Activated CD4-positive, alpha-beta T cell treated with anti-CD3 and anti-CD28 coated beads for 1 hour (primary cell): ENCODE data around the gene PCDH18.
"Not testable (repeated sequence)": the region's sequence is repeated elsewhere in the genome, so short reads cannot be mapped to it uniquely, and the experiment has no call there.

Experiments used
- DNase-seq: peaks from one replicate; pipeline ENCODE4 v3.0.0-alpha.2; 2020

Gene PCDH18

GRCh38 chr4:137531986-137532868, at the start of gene PCDH18:
Gene PCDH18, minus strand, starts transcription at chr4:137532494. Its CDS starts 406 bp downstream, at chr4:137532088.
- no peak for DNase-seq

- DNase-seq = no peak
Observed at GRCh38 chr4:137576446-137576845, 44.2 kb upstream of the PCDH18 start.

- no peak for DNase-seq
Observed at GRCh38 chr4:137572647-137573046, 40.4 kb upstream of the PCDH18 start.

GRCh38 chr4:137572163-137572562, 39.9 kb upstream of the PCDH18 start:
- no peak for DNase-seq

GRCh38 chr4:137559801-137560200, 27.5 kb upstream of the PCDH18 start:
- no peak for DNase-seq

DNA sequence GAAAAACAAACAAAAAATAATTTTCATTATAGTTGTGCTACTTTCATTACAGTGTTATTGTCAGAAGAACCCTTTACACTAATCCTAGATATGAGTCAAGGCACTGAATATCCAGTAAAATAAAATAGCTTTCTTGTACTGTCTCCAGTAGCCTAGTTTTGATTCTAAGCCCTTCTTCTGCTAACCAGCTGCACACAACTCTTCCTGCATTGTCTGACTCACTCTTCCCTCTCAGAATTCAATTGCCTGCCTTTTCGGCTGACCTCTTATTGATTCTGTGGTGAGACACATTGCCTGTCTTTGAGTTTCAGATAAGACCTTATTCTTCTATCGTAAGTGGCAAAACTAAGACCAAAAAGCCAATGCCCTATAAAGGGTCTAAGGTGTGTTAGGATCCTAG, 26.7 kb upstream of the PCDH18 start:
- no peak for DNase-seq

DNA sequence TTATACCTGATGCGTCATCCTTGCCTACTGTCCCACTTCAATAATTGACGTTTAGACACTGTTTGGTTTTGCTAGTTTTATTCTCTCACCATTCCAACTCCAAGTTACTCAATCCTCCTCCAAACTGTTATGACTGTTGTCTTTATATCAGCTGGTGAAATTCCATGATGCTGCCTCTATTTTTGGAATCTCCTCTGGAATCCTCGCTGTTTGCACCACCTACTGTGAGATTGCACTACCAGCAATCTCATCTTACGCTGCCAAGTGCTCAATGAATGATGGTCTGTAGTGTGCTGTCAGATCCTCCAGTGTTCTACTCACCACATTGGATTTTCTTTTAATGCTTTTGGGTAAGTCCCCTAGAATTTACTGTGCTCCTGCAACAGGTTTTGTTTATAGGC, 13.2 kb upstream of the PCDH18 start:
- DNase-seq = no peak

- DNase-seq = no peak
Observed at GRCh38 chr4:137543648-137544047, 11.4 kb upstream of the PCDH18 start.

DNA sequence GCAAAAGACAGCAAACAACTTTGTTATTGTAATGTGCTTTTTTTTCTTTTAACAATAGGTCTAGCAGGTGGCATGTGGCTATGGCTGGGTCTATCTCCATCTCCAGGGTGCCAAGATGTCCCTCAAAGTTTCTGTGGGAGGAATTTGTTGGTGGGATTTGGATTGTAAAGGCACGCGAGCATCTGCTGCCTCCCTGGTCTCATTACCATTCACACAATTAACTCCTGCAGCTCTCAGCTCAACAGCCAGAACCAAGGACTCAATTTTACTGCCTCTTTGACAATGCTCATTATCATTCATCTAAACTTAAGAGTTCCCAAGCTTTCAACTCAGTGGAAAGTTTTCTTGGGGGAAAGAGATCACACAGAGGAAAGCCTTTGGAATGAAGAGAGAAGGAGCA, 10.9 kb upstream of the PCDH18 start:
- no peak for DNase-seq

DNA sequence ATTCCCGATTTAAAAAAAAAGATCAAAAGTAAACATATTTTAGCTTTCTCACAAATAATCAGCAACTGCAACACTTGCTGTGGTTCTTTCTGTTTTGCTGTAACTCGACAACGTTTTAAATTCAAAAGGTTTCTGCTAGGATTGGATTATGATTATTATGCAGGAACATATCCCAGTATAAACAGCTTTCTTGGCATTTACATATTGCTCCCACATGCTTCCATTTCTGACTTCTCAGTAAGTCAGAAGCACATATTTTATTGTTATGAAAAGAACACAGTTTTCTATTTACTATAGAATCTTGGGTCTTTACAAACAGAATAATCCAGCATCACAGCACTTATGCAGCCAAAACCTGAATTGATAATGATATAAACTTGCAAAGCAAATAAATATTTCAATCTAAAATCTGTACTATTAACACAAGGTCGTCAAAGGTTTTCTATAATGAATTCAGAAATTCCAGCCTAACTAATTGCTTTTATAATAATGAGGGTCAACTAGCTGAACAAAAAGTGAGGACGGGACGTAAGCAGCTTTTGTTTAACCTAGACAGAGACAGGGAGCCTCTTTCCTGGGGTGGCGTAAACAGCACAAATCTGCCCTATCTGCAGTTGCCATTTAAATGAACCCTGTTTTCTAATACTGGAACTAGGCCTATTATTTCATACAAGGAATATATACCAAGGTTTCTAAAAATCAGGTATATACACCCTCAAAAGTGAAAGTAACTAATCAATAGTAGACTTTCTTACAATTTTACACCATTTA, 9.8 kb upstream of the PCDH18 start:
- no peak for DNase-seq

DNA sequence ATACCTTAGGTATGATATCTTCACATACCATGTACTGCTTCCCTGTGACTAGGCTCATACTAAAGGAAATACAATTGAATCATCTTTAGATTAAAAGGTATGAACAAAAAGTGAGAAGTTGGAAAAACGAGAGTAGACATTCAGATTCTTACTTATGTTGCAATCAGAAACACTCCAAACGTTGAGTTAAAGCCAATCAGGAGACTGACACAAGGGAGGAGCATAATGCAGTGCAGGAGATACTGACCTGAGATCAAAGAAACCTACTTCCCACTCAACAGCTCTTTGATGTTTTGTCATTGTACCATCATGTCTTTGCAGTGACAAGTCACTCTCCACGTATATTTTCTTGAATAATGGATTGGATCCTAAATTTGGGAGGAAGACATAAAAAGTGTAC, 8.9 kb upstream of the PCDH18 start:
- no peak for DNase-seq

GRCh38 chr4:137540356-137540755, 8.1 kb upstream of the PCDH18 start:
- no peak for DNase-seq

DNA sequence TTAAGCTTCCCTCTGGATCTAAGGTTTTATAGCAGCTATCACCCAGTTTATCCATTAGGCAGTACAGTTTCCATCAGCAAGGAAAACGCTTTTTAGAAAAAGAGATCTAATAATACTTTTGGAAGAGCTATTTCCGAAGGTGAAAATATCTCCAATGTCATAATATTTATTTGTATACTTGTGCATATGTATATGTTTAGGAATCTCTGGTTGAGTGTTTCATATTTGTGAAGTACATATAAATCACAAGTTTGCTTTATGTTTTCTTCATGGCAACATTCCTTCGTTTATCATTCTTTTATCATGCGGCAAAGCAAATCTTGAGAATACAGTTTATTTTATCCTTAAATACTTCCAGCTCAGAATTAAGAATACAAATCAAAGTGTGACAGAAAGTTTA, 6.2 kb upstream of the PCDH18 start:
- no peak for DNase-seq

- not testable (repeated sequence) for DNase-seq
Observed at GRCh38 chr4:137537807-137538206, 5.5 kb upstream of the PCDH18 start.

DNA sequence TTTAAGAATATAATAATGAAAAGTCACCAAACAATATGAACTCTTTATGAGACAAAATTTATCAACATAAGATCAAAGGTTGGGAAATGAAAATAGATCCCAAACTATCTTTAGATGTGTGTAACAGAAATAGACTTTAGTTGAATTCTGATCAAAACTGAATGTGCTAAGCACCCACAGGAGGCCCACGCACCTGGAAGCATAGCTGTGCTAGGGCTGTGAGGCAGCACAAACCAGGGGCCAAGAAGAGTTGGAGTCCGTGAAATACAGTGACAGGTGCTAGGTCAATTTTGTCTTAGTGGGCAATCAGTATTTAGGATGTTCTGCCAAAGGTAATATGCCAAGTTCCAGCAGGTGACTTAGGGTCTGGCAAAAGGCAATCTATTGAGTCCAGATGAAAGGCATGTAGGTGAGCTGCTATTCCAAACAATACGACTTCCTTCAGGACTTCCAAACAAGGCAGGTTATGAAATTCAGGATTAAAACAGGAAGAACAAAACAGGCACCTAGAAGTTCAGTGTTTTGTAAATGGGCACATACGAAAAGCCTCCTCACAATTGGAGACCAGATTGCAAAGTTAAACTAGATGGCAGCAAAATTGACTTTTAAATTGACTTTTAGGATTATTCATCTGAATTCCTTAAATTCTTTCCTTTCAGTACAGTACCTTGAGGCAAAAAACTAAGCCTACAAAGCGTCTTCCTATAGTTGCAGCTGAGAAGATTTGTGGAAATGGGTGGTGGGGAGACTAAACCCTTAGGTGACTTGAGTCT, 4.7 kb upstream of the PCDH18 start:
- DNase-seq = no peak

- DNase-seq = no peak
Observed at GRCh38 chr4:137535718-137536117, 3.4 kb upstream of the PCDH18 start.

DNA sequence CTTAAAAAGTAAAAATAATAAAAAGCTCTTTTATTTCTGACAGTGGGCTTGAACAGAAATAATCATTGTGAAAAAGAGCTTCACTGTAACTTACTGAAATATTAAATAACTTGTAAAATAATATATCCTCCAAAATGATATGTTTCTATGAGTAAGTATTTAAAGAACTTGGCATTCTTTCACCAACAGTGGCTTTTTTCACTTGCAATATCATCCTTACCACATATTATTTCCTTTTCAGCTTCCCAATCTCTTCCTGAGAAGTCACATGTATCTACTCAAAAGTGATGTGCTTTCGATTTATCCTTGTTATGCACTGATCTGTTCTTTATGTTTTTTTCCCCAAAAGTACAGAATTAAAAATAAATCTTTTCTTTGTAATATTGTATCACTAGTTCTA, 2.2 kb upstream of the PCDH18 start:
- no peak for DNase-seq

GRCh38 chr4:137533855-137534254, 1.6 kb upstream of the PCDH18 start:
- DNase-seq = no peak

DNA sequence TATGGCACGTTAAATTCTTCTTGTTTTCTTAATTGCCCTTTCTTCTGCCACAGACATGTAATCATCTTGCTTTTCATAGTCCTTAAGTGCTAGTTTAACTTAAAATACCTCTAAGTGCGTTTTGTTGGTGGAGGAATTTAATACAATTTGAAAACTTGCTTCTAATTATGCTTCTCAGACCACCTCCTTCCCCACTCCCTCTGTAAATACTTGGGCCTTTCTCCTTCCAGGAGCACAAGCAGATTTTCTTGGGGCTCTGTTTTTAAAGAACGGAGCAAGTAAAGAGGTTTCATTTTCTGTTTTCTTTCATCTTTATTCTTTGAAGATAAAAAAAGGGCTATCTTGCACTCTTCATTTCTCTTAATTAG, 559 bp upstream of the PCDH18 start:
- no peak for DNase-seq

GRCh38 chr4:137531168-137531985, 917 bp downstream of the PCDH18 start:
- DNase-seq = no peak

GRCh38 chr4:137530176-137530575, 2.1 kb downstream of the PCDH18 start:
- DNase-seq = no peak

DNA sequence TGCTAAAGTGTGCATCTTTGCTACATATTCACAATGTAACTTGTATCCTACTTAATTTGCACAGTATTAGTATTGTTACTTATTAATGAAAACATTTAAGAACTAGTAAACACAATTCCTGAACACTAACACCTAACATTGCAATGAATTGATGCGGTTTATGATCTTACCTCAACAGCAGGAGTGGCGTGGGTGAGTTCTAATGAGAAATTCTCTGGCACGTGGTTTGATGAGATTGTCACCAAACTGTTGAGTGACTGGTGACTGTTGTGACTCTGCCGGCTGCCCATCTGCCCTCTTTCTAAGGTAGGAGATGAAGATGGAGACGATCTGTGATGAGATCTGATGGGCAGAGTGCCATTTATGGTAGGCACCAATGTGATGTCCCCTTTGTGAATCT, 2.9 kb downstream of the PCDH18 start:
- no peak for DNase-seq

GRCh38 chr4:137528673-137529072, 3.6 kb downstream of the PCDH18 start:
- no peak for DNase-seq
